ENCODE measurements around the gene GRK1.
"Not testable (repeated sequence)": the region's sequence is repeated elsewhere in the genome, so short reads cannot be mapped to it uniquely, and the experiment has no call there.

The GRK1 gene

DNA sequence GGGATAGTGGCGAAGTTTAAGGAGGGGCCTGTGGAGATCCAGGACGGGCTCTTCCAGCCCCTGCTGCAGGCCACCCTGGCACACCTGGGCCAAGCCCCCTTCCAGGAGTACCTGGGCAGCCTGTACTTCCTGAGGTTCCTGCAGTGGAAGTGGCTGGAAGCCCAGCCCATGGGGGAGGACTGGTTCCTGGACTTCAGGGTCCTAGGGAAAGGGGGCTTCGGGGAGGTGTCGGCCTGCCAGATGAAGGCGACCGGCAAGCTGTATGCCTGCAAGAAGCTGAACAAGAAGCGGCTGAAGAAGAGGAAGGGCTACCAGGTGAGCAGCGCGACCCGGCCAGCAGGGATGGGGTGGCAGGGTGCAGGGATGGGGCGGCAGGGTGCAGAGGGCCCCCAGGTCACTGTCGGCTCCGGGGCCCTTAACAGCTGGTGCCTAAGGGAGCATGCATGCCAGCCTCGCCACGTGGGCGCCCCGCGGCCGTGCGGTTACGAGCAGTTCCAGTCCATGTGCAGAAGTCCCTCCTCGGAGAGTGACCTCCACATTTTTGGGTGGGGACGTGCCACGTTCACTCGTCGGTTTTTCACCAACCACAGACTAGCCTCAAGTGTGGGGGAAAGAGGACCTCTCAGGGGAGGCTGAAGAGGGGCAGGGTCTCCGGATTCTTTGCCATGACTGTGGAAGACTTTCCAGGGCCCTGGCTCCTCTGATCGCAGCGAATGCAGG is 912 bp downstream of the GRK1 start:
- DNase-seq: no peak

DNA sequence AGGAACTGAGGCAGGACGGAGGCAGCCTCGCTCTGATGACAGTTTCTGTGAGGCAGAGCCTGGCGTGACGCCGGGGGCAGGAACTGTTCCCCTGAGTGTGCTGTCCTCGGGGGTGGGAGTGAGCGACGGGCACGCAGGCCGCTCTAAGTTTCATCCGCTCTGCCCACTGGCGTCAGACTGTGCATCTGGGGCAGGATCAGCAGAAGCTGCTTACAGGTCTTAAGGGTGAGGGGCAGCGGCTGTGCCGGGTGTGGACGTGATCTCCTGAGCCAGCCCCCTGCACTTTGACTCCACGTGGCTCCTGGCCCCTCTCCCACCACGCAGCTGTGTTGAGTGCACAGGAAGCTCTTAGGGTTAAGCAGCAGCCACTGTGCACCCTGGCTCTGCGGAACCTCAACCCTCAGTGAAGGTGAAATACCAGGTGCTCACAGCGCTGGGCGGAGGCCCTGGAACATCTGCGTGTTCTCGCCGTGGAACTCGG is 1.5 kb downstream of the GRK1 start:
- no peak for DNase-seq

DNA sequence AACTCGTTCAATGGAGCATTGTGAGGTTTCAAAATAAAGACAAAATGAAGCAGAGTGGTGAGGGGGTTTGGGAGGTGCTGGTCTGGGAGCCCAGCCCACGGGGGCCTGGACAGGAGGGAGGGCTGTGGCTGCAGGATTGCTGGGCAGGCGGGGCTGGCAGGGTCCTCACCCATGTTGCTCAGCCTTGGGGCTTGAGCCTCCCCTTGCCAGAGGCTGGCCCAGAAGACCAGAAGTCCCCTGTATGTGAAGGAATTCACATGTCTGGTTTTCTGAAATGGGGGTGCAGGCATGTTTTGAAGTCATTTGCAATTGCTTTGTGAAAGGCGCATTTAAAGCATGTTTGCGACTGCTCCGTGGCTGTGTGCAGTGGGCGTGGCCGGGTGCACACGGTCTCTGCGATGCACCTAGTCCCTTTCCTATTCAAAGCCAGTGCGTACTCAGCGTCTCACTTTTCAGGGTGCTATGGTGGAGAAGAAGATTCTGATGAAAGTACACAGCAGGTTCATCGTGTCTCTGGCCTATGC is 2.3 kb downstream of the GRK1 start:
- no peak for DNase-seq

DNA sequence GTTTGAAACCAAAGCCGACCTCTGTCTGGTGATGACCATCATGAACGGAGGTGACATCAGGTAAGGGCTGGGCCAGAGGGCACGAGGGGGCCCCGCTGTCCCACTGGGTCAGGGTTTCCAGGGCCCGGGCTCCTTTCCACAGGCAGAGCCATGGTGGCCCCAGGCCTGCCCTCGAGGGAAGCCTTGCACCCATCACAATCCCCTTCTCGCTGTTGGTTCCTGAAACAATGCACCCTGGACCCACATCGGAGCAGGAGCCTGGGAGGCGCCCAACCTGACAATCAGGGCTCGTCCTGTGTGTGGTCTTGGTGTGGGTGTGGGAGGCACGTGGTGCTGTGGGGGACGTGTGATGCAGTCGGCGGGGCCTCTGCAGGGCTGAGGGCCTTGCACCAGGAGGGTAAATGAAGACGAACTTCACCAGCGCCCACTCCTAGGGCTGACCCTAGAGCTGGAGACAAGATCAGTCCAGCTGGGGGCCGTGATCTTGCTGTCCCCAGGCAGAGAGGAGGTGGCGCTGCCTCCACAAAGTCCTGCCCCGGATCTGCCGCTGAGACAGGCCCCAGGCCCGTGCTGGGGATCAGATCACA is 2.8 kb downstream of the GRK1 start:
- DNase-seq: no peak

DNA sequence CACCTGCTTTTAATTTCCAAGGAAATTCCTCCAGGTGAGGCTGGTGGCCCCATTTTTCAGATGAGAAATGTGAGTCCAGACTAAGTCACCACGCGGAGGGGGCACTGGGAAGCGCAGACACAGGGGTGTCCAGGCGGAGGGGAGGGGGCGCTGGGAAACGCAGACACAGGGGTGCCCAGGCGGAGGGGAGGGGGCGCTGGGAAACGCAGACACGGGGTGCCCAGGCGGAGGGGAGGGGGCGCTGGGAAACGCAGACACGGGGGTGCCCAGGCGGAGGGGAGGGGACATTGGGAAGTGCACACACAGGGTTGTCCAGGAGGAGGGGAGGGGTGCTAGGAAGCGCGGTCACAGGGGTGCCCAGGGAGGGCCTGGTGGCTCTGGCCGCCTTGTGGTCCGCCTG is 3.5 kb downstream of the GRK1 start:
- DNase-seq: no peak

DNA sequence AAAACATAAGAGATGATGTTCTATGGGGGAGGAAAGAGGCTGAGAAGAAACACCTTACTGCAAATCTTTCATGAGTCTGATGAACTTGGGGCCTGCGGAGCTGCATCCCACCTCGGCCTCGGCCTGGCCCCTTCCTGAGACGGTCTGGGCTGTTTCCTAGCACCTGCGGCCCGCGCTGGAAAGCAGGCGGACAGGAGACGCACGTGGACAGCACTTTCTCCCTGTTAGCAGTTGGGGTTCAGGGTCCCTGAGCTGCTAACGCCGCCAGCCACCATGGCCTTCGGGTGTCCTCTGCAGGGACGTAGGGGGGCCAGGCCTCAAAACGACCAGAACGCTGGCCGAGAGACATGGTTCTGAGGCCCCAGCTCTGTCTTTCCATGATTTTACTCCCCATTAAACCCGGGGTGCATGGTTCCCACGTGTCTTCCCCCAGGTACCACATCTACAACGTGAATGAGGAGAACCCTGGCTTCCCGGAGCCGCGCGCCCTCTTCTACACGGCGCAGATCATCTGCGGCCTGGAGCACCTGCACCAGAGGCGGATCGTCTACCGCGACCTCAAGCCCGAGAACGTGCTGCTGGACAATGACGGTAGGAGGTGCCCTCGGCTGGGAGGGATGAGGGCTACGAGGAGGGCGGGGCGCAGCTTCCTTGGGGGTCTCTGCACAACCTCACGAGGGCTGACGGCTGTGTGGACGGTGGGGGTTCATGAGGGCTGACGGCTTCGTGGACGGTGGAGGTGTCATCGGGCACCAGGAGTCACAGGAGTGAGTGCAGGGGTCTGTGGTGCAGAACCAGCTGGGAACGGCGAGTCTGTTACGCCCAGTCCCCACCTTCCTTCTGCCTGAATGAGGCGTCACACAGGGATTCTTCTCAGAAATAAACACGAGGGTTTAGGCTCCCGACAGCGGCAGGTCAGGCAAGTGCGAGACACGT is 4.3 kb downstream of the GRK1 start:
- no peak for DNase-seq

DNA sequence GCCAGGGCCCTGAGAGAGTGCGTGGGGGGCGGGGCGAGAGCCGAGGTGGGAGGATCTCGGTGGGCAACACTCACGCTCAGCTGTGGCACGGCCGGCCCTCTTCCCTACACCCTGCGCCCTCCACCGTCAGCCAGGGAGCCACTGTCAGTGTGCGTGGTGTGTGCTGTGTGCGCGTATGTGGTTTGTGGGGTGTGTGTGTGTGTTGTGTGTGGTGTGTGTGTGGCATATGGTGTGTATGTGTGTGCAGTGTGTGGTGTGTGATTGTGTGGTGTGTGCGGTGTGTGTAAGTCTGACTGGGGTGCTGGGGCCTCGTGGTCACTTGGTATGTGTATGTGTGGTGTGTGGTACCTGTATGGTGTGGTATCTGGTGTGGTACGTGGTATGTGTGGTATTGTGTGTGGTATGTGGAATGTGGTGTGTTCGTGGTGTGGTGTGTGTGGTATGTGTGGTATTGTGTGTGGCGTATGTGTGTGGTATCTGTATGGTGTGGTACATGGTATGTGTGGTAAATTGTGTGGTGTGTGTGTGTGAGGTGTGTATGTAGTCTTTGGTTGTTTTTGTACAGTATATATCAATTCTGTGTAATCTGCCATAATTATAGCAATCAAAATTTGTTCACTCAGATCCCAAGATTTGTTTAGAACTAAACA is 5.1 kb downstream of the GRK1 start:
- DNase-seq: no peak

DNA sequence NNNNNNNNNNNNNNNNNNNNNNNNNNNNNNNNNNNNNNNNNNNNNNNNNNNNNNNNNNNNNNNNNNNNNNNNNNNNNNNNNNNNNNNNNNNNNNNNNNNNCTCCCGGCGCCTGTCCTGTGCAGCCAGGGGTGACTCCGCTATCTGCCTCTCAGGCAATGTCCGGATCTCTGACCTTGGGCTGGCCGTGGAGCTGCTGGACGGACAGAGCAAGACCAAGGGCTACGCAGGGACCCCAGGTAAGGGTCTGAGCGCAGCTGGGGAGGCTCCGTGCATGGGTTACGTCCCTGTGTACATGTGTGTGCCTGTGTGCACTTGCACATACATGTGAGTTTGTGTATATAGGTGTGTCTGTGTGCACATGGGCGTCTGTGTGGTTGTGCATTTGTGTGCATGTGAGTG is 55.9 kb downstream of the GRK1 start:
- DNase-seq: no peak

DNA sequence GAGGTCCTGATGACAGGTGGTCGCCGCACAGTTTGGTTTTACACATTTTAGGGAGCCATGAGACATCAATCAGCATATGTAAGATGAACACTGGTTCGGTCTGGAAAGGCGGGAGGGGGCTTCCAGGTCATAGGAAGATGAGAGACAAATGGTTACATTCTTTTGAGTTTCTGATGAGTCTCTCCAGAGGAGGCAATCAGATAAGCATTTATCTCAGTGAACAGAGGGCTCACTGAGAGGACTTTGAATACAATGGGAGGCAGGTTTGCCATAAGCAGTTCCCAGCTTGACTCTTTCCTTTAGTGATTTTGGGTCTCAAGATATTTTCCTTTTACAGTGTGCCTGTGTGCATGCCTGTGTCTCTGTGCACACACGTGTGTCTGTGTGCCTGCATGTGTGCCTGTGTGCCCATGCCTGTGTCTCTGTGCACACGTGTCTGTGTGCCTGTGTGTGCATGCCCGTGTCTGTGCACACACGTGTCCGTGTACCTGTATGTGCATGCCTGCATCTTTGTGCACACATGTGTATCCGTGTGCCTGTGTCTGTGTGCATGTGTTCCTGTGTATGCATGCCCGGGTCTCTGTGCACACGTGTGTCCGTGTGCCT is 56.5 kb downstream of the GRK1 start:
- DNase-seq: no peak

DNA sequence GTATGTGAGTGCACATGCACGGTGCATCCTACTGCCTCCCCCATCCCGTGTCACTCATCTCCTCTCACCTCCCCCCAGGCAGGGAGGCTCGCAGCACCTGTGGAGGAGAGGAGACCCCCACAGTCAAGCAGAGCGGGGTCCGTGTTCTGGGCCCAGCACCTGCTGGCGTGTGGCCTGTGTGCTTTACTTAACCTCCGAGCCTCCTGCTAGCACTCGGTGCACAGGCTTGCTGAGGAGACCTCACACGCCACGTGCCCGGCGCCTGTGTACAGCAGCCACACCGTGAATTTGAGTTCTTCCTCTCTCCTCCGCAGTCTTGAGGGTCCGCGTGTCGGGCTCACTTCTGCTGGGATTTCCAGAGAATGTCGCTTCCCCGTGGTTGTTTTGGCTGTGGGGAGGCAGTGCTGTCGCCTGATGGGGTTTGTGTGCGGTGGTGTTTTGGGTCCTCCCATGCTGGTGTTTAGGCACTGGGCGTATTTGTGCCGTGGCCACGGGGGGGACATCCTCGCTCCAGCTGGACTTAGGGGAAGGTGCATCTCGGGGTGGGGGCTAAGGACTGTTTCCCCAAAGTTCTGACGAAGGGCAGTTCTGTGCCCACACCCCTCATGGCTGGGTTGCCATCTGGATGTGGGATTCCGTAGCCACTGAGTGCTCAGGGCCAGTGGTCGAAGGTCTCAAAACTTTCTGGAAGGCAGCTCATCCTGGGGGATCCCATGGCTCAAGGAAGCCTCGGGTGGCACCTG is 57.2 kb downstream of the GRK1 start:
- DNase-seq: no peak

DNA sequence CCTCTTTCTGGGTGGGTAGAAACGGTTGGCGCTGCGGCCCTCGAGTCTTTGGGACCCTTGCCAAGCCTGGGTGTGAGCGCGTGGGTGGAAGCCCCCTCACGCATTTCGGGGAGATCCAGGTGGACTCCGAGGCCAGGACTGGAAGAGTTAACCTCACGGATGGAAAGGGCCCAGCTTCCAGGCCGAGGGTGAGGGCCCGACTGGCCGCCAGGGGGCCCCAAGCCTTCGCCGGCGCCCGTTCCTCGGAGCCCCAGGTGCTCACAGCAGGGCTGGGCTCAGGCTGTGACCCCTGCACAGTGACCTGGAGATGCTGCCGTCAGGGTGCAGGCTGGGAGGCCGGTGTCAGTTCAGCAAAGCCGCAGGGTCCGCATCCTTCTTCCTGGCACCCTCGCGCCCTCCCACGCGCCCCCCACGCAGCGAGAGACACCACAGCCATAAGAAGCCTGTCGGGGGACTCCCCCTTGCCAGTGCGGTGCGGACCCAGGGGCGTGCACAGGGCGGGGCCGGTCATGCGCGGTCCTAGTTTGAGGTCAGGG is 57.8 kb downstream of the GRK1 start:
- peak; percentile 23 for DNase-seq

DNA sequence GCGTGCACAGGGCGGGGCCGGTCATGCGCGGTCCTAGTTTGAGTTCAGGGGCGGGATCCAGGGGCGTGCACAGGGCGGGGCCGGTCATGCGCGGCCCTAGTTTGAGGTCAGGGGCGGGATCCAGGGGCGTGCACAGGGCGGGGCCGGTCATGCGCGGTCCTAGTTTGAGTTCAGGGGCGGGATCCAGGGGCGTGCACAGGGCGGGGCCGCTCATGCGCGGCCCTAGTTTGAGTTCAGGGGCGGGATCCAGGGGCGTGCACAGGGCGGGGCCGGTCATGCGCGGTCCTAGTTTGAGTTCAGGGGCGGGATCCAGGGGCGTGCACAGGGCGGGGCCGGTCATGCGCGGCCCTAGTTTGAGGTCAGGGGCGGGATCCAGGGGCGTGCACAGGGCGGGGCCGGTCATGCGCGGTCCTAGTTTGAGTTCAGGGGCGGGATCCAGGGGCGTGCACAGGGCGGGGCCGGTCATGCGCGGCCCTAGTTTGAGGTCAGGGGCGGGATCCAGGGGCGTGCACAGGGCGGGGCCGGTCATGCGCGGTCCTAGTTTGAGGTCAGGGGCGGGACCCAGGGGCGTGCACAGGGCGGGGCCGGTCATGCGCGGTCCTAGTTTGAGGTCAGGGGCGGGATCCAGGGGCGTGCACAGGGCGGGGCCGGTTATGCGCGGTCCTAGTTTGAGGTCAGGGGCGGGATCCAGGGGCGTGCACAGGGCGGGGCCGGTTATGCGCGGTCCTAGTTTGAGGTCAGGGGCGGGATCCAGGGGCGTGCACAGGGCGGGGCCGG is 58.5 kb downstream of the GRK1 start:
- DNase-seq: not testable (repeated sequence)

DNA sequence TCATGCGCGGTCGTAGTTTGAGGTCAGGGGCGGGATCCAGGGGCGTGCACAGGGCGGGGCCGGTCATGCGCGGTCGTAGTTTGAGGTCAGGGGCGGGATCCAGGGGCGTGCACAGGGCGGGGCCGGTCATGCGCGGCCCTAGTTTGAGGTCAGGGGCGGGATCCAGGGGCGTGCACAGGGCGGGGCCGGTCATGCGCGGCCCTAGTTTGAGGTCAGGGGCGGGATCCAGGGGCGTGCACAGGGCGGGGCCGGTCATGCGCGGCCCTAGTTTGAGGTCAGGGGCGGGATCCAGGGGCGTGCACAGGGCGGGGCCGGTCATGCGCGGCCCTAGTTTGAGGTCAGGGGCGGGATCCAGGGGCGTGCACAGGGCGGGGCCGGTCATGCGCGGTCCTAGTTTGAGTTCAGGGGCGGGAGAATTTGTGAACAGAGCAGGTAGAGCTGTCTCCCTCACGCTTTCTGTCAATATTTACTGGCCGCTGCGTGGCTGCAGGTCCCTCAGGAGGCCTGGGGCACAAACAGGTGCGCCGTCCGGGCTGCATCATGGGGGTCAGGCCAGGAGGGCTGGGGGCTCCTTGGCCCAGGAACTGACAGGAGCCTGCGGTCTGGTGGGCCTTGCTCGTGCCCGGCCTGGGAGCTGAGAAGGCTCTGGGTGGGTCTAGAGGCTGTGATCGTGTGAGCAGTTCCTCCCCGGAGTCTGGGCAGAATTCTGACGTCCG is 59.2 kb downstream of the GRK1 start:
- DNase-seq: not testable (repeated sequence)

DNA sequence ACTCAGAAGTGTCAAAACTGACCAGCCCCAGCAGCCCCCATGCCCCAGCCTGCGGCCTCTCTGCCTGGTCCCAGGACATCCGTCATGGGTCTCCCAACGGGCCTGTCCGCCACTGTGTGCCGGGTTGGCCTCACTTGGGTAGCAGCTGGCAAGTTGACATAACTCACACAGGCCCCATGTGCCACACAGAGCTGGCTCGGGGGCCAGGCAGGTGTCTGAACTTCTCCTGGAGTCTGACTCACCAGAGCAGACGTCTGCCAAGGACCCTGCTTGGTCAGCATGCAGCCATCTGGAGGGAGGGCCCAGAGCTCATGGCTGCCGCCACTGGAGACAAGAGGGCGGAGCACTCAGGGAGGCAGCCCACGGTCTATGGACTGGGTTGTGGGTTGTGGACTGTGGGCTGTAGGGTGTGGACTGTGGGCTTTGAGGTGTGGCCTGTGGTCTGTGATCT is 60.0 kb downstream of the GRK1 start:
- DNase-seq: peak; percentile 30

DNA sequence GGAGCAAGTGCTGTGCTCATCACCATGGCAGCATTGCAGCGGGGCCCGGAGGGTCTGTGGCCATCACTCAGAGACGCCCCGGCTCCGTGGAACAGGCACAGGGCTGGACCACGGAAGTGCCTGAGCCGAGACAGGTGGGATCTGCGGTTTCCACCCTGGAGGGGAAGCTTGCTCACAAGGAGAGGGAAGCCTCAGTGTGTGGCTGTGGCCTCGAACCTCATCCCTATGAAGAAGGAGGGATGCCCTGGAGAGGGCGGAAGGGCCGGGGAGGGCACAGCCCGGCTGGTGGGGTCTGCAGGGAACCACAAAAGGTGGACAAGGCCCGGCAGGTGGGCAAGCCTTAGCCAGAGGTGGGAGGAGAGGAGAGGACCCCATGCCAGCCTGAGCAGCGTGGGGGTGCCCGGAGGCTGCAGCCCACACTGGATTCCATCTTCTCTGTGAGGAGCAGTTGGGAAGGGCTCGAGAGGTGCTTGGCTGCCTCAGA is 61.6 kb downstream of the GRK1 start:
- DNase-seq: no peak

DNA sequence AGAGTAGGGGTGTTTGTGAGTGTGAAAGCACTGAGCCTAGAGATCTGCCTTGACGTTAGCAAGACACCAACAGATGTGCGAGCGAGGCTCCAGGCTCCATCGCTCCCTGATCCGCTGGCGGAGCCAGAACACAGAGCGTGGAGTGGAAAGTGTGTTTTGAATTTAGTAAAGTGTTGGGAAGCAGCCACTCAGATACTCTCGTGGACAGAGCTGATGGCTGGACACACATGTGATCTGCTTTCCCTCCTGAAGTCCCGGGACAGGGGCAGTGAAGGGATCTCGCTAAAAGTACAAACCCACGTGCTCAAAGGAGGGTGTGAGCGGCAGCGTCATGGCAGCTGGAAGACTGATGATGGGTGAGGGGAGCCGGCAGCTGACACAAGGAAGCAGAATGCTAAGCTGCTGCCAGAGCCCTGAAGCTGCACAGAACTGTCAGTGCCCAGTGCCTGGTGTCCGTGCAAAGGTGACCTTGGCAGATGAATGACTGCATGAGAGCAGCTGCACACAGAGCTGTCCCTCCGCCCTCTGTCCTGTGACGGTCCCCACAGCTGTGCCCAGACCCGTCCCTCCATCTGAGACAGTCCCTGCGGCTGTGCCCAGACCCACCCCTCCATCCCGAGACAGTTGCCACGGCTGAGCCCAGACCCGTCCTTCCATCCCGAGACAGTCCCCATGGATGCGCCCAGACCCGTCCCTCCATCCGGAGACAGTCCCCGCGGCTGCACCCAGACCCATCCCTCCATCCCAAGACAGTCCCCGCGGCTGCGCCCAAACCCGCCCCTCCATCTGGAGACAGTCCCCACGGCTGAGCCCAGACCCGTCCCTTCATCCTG is 62.4 kb downstream of the GRK1 start:
- no peak for DNase-seq

DNA sequence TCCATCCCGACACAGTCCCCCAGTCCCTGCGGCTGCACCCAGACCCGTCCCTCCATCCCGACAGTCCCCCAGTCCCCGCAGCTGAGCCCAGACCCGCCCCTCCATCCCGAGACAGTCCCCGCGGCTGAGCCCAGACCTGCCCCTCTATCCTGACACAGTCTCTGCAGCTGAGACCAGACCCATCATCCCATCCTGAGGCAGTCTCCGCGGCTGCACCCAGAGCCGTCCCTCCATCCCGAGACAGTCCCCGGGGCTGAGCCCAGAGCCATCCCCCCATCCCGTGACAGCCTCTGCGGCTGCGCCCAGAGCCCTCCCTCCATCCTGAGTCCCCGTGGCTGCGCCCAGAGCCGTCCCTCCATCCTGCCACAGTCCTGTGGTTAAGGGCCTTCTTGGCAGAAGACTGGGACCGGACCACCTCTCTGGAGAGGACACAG is 63.3 kb downstream of the GRK1 start:
- no peak for DNase-seq

DNA sequence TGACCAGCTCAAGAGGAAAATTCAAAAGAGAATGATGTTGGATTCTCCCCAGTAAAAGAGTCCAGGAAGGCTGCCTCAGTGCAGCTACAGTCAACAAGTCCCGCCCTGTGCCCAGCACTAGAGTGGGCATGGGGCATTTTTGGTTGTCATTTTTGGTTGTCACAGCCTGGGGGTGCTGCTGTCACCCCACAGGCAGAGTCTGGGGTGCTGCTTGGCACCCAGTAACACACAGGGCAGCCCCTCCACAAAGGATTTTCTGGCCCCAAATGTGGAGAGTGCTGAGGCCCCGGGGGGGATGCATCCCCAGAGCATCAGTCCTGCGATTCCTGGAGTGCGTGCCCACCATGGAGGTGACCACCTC is 63.8 kb downstream of the GRK1 start:
- no peak for DNase-seq

All from HCEC 1CT (cell line).